Stimulated activated CD4-positive, alpha-beta T cell treated with anti-CD3 and anti-CD28 coated beads, Interleukin-2, amount 100 ng/mL, for 24 hours (primary cell): Measurements from ENCODE around the gene ATP2B3.

Source experiments
- DNase-seq, 2 donors: peaks; one replicate each; pipeline ENCODE4 v3.0.0-alpha.2; 2020

ATP2B3 gene

DNA sequence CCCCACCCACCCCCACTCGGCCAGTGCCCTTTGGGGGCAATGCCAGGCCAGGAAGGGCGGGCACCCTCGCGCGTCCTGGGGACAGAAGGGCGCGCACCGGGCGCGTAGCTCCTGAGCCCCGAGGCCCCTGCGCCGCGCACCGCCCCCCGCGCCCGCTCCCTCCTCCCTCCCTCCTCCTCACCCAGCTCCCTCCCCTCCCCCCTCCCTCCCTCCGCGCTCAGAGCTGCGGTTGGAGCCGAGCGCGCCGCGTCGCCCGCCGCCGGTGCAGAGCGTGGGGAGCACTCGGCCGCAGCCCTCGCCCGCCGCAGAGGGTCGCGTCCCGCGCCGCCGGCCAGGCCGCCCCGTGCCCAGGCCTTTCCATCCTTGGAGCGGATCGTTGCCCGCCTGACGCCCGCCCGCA lies at the start of gene ATP2B3:
Gene ATP2B3 (plus strand): TSS at position 220 of the 400 bp plus-strand sequence. CDS start 18,606 bp downstream, outside the sequence.
- no peak for DNase-seq

DNA sequence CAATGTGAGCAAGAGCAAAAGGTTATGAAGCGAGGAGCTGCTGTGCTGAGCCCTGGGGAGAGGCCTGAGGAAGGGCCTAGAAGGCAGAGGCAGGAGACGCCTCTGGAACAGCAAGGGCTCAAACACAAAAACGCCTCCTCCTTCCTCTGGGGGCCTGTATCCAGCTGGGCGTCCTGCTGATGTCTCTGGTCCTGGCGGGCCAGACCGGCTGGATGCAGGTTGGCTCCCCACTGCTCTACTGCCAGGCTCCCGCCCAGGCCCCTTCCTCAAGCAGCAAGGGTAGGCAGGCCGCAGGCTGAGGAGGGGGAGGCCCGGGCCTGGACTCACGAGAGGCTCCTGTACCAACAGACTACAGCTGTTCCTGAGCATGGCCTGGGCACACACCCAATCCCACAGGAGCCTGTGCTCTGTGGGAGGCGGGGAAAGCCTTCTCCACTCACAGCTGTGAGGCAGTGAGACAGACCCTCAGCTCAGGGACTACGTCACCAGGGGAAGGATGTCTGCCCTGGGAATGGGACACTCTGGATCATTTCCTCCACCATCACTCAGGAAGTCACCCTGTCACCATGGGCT lies 49.3 kb upstream of the ATP2B3 start:
- DNase-seq, result no peak

GRCh38 chrX:153469811-153470410 lies 47.5 kb upstream of the ATP2B3 start:
- peak; percentile 39 to 49 for DNase-seq

- peak; percentile 85 to 86 for DNase-seq
Measured at GRCh38 chrX:153470411-153471363, 46.8 kb upstream of the ATP2B3 start, which contains the start of gene HAUS7. TSS of gene HAUS7 (minus strand) at chrX:153470576. CDS start at chrX:153470557, 19 bp downstream.

DNA sequence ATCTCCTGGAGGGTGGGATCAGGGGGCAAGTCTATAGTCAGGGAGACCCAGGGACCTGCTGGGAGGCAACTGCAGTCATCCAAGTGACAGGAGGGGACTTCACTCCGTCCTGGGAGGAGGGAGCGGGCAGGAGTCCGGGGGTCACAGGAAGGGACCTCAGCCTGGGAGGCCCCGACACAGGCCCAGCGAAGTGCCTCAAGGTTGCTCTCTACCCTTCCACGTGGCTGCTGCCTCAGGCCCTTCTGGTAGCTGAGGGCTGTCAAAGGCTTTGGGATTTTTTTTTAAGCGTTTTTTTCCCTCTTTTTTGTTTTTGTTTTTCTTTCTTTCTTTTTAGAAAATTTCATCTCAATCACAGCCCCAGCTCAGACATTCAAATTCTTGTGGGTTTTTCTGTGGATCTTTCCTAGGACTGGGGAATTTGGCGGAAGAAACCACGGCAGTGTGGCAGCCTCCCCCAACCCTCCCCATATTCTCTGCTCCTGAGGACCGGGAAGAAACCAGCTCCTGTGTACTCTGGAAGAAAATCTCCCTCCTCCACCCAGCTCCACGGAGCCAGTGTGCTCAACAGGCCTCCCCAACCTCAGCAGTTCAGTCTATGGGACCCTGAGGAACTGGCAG lies 45.7 kb upstream of the ATP2B3 start:
- no peak for DNase-seq

GRCh38 chrX:153473126-153473525 lies 44.3 kb upstream of the ATP2B3 start:
- DNase-seq, result no peak

DNA sequence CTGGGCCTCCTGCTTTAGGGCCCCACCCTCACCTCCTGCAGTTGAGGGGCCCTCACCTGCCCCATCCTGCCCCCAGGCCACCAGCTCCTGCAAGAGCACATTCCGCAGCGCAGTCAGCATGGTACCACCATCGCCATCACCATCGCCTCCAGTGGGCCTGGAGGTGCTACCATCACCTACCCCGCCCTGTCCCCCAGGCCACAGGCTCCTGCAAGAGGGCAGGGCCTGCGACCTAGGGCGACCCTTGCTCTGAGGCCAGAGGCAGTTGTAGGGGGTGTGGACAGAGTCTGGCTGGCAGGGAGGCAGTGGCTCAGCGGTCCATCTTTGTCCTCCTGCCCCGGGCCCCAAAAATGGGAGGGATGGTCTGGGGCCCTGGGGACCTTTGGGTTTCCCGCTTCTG lies 43.2 kb upstream of the ATP2B3 start:
- DNase-seq, result no peak

GRCh38 chrX:153474718-153475117 lies 42.7 kb upstream of the ATP2B3 start:
- DNase-seq, result peak; percentile 33 to 51

DNA sequence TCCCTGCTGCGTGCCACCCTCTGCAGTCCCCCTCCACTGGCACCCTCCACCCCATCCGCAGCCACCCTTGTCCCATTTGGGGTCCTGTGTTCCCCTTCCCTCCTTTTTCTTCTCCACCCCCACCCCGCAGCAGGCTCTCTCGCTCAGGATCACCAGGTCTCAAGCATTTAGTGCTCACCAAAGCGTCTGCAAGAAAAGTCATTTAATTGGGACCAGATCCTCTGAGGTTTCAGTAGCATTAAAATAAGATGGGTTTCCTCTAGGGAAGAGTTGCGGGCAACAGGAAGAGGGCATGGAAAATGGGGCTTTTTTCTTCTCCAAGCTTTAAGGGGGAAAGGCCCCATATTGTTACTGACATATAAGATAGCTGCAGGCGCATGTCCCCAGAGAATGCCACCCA lies 42.2 kb upstream of the ATP2B3 start:
- DNase-seq, result no peak

DNA sequence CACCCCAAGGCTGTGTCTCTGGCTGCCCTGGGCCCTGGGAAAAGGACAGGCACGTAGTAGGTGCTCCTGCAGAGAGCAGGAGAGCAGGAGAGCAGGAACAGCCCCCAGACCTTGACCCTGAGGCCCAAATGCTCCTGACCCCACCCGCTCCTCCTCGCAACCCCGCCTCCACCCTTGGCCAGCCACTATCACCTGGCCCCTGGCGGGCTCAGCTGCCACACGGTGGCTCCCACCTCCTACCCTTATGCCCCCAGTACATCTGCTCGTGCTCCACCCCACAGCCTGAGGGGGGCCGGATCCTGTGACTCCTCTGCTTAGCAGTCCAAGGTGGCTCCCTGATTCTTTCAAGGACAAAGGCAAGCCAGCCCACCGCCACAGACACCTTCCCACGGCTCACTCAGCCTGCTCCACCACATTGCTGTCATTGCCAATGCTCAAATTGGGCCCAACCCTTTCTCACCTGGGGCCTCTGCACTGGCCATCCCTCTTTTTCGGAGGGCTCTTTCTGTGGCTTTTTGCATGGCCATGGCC lies 41.6 kb upstream of the ATP2B3 start:
- DNase-seq, result no peak

GRCh38 chrX:153476666-153477363 lies 40.6 kb upstream of the ATP2B3 start:
- DNase-seq, result no peak

GRCh38 chrX:153477364-153477857 lies 40.0 kb upstream of the ATP2B3 start:
- DNase-seq, result no peak

DNA sequence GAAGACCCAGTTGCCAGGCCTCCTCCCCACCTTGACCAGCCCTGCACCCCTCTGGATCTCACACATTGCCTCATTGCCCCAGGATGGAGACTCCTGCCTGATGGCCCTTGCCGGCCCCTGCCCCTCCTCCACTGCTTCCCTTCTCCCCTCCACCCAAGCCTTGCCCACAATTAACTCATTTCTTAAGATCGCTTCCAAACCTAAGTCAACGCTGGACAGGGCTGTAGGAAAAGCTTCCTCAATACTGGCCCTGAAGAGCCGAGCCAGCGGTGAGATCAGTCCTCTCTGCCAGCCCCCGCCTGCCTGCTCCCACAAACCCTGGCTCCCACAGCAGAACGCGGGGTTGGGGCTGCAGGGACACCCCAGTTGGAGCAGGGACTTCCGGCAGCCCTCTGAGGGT lies 39.5 kb upstream of the ATP2B3 start:
- no peak for DNase-seq

- DNase-seq, result no peak
Measured at GRCh38 chrX:153478746-153479145, 38.7 kb upstream of the ATP2B3 start.

DNA sequence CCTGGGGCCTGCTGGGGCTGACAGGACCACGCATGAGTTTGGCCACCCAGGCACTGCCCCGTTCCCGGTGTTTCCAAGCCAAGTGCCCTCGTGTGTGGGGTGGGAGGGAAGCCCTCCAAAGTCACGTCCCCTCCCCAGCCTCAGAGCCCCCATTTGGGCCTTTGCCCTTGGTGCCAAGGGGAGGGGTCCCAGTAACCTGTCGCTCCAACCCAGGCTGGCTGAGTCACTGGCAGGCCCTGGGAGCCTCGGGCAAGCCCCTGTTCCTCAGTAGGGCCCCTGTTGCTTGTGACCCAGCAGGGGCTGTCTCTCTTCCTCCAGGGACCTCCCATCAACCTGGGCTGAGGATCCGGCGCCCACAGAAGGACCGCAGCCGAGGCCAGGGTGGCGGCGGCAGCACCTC lies 36.4 kb upstream of the ATP2B3 start:
- no peak for DNase-seq

DNA sequence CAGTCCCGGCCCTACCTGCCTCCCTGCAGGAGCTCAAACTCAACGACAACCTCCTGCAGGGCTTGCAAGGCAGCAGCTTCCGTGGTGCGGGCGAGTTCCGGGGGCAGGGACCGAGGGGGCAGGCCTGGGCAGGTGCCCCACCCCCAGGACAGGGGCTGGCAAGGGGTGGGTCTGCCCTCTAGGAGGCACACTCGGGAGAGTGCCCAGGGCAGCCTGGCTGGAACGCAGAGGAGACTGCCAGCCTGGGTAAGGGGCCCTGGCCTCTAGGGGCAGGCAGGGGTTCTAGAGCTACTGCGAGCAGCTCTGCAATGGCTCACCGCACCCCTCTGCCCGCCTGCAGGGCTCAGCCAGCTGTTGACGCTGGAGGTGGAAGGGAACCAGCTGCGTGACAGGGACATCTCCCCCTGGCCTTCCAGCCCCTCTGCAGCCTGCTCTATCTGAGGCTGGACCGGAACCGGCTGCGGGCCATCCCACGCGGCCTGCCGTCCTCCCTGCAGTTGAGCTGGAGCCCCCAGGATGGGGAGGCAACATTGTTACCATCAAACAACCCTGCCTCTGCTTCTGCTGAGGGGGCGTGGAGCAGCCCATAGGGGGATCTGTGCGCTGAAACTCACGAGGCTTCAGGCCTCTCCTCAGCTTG lies 34.9 kb upstream of the ATP2B3 start:
- no peak for DNase-seq

- no peak for DNase-seq
Measured at GRCh38 chrX:153485396-153486080, 31.9 kb upstream of the ATP2B3 start.

- DNase-seq, result no peak
Measured at GRCh38 chrX:153486171-153486570, 31.3 kb upstream of the ATP2B3 start.

DNA sequence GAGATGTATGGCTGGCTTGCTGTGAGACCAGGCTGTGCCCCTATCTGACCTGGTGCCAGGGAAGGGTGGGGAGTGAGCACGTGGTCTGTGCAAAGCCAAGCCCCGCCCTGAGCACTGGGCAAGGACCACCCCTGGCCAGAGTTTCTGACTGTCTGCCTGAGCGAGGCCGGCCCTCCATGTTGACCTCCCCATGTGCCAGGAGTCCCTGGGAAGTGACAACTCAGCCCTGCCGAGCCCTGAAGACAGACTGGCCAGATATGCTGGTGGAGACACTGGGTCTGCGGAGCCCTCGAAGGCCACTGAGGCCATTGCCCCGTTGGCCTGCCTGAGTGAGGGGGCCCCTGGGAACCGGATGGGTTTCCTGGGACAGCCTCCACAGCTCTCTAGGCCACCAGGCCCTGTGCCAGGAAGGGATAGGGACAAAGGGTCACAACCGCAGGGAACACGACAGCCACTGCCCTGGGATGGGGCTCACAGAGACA lies 29.8 kb upstream of the ATP2B3 start:
- no peak for DNase-seq

- DNase-seq, result no peak
Measured at GRCh38 chrX:153488231-153488914, 29.1 kb upstream of the ATP2B3 start.
